Measurements from ENCODE around the gene RRAGB.
"Not testable (repeated sequence)": the region's sequence is repeated elsewhere in the genome, so short reads cannot be mapped to it uniquely, and the experiment has no call there.

The RRAGB gene, protein sequence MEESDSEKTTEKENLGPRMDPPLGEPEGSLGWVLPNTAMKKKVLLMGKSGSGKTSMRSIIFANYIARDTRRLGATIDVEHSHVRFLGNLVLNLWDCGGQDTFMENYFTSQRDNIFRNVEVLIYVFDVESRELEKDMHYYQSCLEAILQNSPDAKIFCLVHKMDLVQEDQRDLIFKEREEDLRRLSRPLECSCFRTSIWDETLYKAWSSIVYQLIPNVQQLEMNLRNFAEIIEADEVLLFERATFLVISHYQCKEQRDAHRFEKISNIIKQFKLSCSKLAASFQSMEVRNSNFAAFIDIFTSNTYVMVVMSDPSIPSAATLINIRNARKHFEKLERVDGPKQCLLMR

GRCh38 chrX:55717521-55718497 lies at the start of gene RRAGB:
RRAGB (plus strand) TSS chrX:55717749; CDS start chrX:55718328, 579 bp downstream.
- peak; percentile 97 for DNase-seq

GRCh38 chrX:55668084-55668483 lies 49.5 kb upstream of the RRAGB start:
- no peak for DNase-seq

DNA sequence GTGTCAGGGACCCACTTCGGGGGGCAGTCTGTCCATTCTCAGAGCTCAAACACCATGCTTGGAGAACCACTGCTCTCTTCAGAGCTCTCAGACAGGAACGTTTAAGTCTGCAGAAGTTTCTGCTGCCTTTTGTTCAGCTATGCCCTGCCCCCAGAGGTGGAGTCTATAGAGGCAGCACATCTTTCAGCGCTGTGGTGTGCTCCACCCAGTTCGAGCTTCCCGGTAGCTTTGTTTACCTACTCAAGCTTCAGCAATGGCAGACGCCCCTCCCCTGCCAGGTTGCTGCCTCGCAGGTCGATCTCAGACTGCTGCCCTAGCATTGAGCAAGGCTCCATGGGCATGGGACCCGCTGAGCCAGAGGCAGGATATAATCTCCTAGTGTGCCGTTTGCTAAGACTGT lies 29.0 kb upstream of the RRAGB start:
- not testable (repeated sequence) for DNase-seq

GRCh38 chrX:55695227-55696018 lies 22.1 kb upstream of the RRAGB start:
- DNase-seq = no peak

DNA sequence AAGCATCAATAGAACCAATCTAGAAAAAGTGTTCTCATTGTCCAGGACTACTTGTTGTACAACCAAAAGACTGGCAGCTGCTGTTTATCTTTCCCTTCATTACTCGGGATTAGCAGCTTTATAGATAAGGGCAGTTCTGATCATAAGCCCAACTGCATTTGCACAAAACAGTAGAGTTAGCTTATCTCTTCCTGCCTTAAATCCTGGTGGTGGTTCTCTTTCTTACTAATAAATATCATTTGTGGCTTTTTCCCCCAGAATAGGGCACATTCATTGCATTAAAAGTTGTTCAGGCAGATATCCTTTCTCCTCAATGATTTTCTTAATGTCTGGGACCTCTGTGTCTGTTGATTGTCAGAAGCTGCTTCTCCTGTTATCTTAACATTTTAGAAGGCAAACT lies 20.2 kb upstream of the RRAGB start:
- DNase-seq = no peak

- DNase-seq = no peak
These were observed 14.9 kb upstream of the RRAGB start for GRCh38 chrX:55702671-55703070.

- not testable (repeated sequence) for DNase-seq
These were observed 14.1 kb upstream of the RRAGB start for GRCh38 chrX:55703436-55703835.

DNA sequence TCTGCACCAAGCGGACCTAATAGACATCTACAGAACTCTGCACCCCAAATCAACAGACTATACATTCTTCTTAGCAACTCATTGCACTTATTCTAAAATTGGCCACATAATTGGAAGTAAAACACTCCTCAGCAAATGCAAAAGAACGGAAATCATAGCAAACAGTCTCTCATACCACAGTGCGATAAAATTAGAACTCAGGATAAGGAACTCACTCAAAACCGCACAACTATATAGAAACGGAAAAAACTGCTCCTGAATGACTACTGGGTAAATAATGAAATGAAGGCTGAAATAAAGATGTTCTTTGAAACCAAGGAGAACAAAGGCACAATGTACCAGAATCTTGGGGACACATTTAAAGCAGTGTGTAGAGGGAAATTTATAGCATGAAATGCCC lies 12.5 kb upstream of the RRAGB start:
- not testable (repeated sequence) for DNase-seq

DNA sequence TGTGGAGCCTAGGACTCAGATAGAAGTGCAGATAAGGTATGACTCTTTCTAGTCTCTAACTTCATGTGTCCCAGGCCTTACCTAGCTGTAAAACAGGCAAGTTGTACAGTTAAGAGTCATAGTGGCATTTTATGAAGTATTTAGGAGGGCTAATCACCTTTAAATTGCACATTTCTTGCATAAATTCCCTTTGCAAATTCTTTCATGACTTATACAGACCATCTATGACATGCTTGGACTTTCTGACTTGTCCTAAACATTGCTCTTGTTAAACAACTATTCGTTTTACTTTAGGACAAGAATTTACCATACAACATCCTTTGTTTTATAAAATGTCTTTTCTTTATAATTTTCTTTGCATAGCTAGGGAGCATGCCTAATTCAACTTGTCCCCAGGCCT lies 7.8 kb upstream of the RRAGB start:
- no peak for DNase-seq

GRCh38 chrX:55710701-55711100 lies 6.8 kb upstream of the RRAGB start:
- DNase-seq = no peak

GRCh38 chrX:55713631-55714030 lies 3.9 kb upstream of the RRAGB start:
- no peak for DNase-seq

- DNase-seq = no peak
These were observed 3.4 kb upstream of the RRAGB start for GRCh38 chrX:55714161-55714560.

GRCh38 chrX:55715847-55716246 lies 1.7 kb upstream of the RRAGB start:
- DNase-seq = no peak

GRCh38 chrX:55716937-55717336 lies 612 bp upstream of the RRAGB start:
- DNase-seq = no peak

DNA sequence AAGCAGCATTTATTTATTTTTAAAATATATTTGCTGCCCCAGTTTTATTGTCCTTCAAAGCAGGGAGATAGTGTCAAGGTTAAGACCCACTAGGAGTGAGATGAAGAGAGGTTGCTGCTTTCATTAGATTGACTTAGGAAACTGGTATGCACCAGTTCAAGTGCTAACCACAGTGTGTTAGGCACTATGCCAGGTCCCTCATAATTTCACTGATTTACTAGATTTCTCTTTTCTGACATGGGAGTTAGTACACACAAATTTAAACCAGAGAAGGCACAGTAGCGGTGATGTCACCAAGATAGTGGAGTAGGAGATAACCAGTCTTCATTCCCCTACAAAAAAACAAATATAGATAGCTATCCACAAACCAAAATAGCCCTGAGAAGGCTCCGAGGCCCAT lies 14.3 kb downstream of the RRAGB start:
- DNase-seq = no peak

DNA sequence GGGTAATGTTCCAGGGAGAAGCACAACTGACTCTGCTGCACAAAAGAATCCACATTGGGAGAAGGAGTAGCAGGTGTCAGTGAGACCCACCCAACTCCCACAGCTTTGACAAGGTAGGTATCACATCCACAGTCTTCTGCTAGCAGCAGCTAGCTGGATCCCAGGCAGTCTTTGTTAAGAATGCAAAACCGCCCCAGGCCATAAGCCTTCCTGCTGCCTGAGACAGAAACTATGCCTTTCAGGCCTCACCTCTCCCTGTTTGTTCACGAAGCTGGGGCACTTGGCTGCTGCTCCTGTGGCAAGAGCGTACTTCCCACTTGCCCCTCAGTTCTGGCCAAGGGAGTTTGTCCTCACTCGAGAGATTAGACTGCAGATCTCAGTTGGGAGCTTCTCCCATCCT lies 21.4 kb downstream of the RRAGB start:
- DNase-seq = no peak

GRCh38 chrX:55742649-55743048 lies 25.1 kb downstream of the RRAGB start:
- DNase-seq = no peak

- not testable (repeated sequence) for DNase-seq
These were observed 30.9 kb downstream of the RRAGB start for GRCh38 chrX:55748463-55748862.

DNA sequence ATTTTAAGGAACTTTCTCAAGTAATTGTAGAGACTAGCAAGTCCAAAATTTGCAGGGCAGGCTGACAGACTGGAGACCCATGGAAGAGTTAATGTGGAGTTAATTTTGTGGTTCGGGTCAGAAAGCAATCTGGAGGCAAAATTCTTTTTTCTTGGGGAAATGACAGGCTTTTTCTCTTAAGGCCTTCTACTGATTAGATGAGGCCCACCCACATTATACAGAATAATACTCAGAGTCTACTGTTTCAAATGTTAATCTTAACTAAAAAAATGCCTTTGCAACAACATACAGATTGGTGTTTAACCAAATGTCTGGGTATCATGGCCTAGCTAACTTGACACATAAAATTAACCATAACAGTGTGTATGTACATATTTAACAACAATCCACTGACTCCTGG lies 32.7 kb downstream of the RRAGB start:
- DNase-seq = no peak

GRCh38 chrX:55754861-55755294 lies 37.3 kb downstream of the RRAGB start:
- no peak for DNase-seq

DNA sequence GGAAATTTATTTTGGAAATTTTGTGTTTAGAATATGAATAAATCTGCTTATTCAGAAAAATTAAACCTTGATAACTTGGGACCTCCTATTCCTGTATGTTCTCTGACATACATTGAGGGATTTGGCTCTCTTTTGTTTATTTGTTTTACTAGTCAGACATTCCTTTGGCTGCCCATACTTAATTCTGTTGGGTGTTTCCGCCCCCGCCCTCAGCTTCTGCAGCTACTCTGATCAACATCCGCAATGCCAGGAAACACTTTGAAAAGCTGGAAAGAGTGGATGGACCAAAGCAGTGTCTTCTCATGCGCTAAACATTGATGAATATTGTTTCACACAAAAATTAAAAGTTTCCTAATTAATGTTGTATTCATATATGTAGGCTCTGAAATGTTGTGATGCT lies 40.5 kb downstream of the RRAGB start:
- DNase-seq = no peak

GRCh38 chrX:55759478-55759877 lies 41.9 kb downstream of the RRAGB start:
- DNase-seq = no peak

DNA sequence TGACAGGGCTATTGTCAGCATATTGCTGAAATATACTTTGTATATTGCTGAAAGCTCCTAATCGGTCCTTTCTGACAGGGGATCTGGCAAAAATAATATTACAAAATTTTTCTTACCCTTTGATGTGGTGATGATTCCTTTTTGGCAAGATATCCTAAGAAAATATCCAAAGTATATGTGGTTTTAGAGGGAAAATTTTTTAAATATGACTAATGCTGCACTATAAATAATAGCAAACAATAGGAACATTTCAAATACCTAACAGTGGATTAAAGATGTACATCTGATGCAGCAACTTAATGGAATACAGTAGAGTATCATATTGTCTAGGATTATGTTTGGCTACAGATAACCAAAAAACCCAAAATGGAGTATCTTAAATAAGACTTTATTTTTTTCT lies 49.6 kb downstream of the RRAGB start:
- no peak for DNase-seq

Data from NCI-H2227 treated with DMSO at 0.1 percent for 48 hours (cell line).